Panc1 (cell line): ENCODE measurements around the gene AKAP6. TPM values are rescaled to one million over a fixed set of nuclear protein-coding genes. Genes with fewer than 3 reads are reported as not detected.

Experiments used
- ATAC-seq: fragments of 200-7000 bp; cut with Tn5 transposase; 2 replicates; pipeline ENCODE4 v1.9.1; 2020; ENCODE audit warnings: mild to moderate bottlenecking, moderate library complexity
- BruUV-seq: library from RNA; stranded (reverse); fragments of 400-500 nt; replicated peaks from 2 replicates; lab custom pipeline; 2021; lab: Mats Ljungman, UMichigan
- CTCF ChIA-PET: fragments of 300-600 bp; sonication (Branson Sonifier 250); formaldehyde crosslinking; loops from one replicate; lab custom pipeline; 2022; ENCODE audit warnings: antibody characterized with exemption; lab: Charles Lee
- POLR2A ChIA-PET: fragments of 300-600 bp; sonication (Branson Sonifier 250); formaldehyde crosslinking; loops from one replicate; lab custom pipeline; 2022; ENCODE audit warnings: antibody characterized with exemption; lab: Charles Lee
- DNase-seq: peaks from one replicate; pipeline ENCODE4 v3.0.0-alpha.2; 2010; ENCODE audit warnings: low read depth, low spot score
- H3K27ac ChIP-seq: 2 replicates; pipeline ENCODE4 v1.5.1; 2011; ENCODE audit warnings: mild to moderate bottlenecking, low read length, inconsistent platforms
- H3K27me3 ChIP-seq: fragments of 200-500 bp; sonication (Bioruptor generic); 2 replicates; pipeline ENCODE4 v1.6.0; 2014; ENCODE audit warnings: low read length, inconsistent platforms; ENCODE audit not compliant: control insufficient read depth, insufficient read depth
- H3K36me3 ChIP-seq: fragments of 200-500 bp; sonication (Bioruptor generic); 2 replicates; pipeline ENCODE4 v1.5.1; 2014; ENCODE audit warnings: inconsistent platforms, mild to moderate bottlenecking, low read length, moderate library complexity; ENCODE audit not compliant: control insufficient read depth, insufficient read depth
- H3K4me1 ChIP-seq: 2 replicates; pipeline ENCODE4 v1.5.1; 2011; ENCODE audit warnings: inconsistent platforms, mild to moderate bottlenecking, low read length, moderate library complexity; ENCODE audit not compliant: control insufficient read depth, insufficient read depth
- H3K4me3 ChIP-seq, 2 experiments: 2 replicates each; pipeline ENCODE4 v1.5.1; 2011 to 2012; ENCODE audit warnings: low read depth in 2 of 2, low read length in 2 of 2, mild to moderate bottlenecking in 2 of 2, inconsistent platforms in 1 of 2, moderate library complexity in 1 of 2
- H3K9me3 ChIP-seq: fragments of 200-500 bp; sonication (Bioruptor generic); 2 replicates; pipeline ENCODE4 v1.5.1; 2014; ENCODE audit warnings: low read depth, mild to moderate bottlenecking, inconsistent platforms, low read length, moderate library complexity; ENCODE audit not compliant: control insufficient read depth, insufficient read depth
- POLR2AphosphoS5 ChIP-seq: IDR thresholded peaks from 2 replicates; pipeline ENCODE4 v1.6.1; 2012; ENCODE audit warnings: mild to moderate bottlenecking, low read depth, low read length, moderate library complexity
- SIN3A ChIP-seq: IDR thresholded peaks from 2 replicates; pipeline ENCODE4 v1.6.1; 2012; ENCODE audit warnings: low read depth, mild to moderate bottlenecking, low read length, moderate library complexity, borderline replicate concordance; ENCODE audit not compliant: insufficient read depth
- TCF7L2 ChIP-seq: IDR thresholded peaks from 2 replicates; pipeline ENCODE4 v1.6.1; 2011; ENCODE audit warnings: mild to moderate bottlenecking, low read depth, low read length, inconsistent platforms
- in situ Hi-C: cut with HindIII; loops from 2 replicates; pipeline ENCODE4 v1.10.0; 2016; ENCODE audit warnings: low sequenced_read_pairs, low pct_unique_long_range_greater_than_20kb
- intact Hi-C: fragments of 100-400 bp; cut with micrococcal nuclease; formaldehyde crosslinking; loops from one replicate; pipeline ENCODE4 v1.10.0; 2022; ENCODE audit not compliant: unreplicated experiment
- total RNA-seq: library from RNA; stranded (reverse); gene quantifications from one replicate; pipeline ENCODE4 v1.2.1, GENCODE V29; 2021; ENCODE audit not compliant: unreplicated experiment
- TF ChIP-seq, protein P1 (sequence below), 2 experiments: IDR thresholded peaks; 2 replicates each; pipeline ENCODE4 v1.6.1; 2011 to 2012; ENCODE audit warnings: low read depth in 2 of 2, control low read depth in 1 of 2, low read length in 1 of 2, mild to moderate bottlenecking in 1 of 2, moderate library complexity in 1 of 2; ENCODE audit not compliant: insufficient read depth in 1 of 2
- TF ChIP-seq, protein P2 (sequence below): fragments of 450-650 bp; IDR thresholded peaks from 2 replicates; pipeline ENCODE4 v1.5.1; 2017; ENCODE audit warnings: mild to moderate bottlenecking

Gene AKAP6
- total RNA-seq, 1 experiment from 2014 or later: 0.82 TPM

DNA sequence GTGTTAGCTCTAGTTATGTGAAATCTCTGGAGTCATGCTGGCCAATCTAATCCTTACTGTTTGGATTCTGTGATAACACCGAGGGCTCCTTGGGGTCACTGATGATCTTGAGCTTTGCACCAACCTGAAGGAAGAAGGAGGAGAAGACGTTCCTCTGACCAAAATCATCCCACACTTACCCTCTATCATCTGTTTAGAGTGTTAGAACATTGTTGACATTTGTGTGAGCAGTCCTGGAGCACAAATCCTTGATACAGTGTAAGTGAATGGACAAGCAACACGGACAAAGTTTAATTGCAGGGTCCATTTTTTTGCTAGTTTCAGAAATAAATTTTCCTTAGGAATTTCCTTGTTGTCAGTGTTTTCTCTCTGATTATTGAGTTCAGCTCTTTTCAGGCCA is 181.7 kb downstream of the AKAP6 start:
- Histone ChIP-seq H3K9me3 (no peaks in the 10 kb centered on the region), H3K27ac (no peak overlapping the region), H3K4me1 (peaks cover 3% of the 10 kb centered on the region; the same call in 1 of the 2 replicates), H3K36me3 (no peaks in the 10 kb centered on the region), H3K27me3 (no peaks in the 10 kb centered on the region), H3K4me3 (no peak overlapping the region)
- no peak for DNase-seq
- intact Hi-C loops (no loop called here), in situ Hi-C loops (no loop called here)
- no TSS peak for BruUV-seq
- ATAC-seq: no peak
- TF ChIP-seq POLR2AphosphoS5 (no peak), SIN3A (no peak), TCF7L2 (no peak)
- TF ChIP-seq, protein P1, sequence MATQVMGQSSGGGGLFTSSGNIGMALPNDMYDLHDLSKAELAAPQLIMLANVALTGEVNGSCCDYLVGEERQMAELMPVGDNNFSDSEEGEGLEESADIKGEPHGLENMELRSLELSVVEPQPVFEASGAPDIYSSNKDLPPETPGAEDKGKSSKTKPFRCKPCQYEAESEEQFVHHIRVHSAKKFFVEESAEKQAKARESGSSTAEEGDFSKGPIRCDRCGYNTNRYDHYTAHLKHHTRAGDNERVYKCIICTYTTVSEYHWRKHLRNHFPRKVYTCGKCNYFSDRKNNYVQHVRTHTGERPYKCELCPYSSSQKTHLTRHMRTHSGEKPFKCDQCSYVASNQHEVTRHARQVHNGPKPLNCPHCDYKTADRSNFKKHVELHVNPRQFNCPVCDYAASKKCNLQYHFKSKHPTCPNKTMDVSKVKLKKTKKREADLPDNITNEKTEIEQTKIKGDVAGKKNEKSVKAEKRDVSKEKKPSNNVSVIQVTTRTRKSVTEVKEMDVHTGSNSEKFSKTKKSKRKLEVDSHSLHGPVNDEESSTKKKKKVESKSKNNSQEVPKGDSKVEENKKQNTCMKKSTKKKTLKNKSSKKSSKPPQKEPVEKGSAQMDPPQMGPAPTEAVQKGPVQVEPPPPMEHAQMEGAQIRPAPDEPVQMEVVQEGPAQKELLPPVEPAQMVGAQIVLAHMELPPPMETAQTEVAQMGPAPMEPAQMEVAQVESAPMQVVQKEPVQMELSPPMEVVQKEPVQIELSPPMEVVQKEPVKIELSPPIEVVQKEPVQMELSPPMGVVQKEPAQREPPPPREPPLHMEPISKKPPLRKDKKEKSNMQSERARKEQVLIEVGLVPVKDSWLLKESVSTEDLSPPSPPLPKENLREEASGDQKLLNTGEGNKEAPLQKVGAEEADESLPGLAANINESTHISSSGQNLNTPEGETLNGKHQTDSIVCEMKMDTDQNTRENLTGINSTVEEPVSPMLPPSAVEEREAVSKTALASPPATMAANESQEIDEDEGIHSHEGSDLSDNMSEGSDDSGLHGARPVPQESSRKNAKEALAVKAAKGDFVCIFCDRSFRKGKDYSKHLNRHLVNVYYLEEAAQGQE (IDR thresholded peaks at IDR 0.05; ENCODE audit: insufficient read depth in 1 of 2, low read depth in 2 of 2, low read length in 1 of 2): no peak
- TF ChIP-seq, protein P2, sequence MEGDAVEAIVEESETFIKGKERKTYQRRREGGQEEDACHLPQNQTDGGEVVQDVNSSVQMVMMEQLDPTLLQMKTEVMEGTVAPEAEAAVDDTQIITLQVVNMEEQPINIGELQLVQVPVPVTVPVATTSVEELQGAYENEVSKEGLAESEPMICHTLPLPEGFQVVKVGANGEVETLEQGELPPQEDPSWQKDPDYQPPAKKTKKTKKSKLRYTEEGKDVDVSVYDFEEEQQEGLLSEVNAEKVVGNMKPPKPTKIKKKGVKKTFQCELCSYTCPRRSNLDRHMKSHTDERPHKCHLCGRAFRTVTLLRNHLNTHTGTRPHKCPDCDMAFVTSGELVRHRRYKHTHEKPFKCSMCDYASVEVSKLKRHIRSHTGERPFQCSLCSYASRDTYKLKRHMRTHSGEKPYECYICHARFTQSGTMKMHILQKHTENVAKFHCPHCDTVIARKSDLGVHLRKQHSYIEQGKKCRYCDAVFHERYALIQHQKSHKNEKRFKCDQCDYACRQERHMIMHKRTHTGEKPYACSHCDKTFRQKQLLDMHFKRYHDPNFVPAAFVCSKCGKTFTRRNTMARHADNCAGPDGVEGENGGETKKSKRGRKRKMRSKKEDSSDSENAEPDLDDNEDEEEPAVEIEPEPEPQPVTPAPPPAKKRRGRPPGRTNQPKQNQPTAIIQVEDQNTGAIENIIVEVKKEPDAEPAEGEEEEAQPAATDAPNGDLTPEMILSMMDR: no peak
- ChIA-PET CTCF (interaction anchor here (0.7 kb wide), 1 partner anchor 205 kb away, joined by 4 read pairs; no protein-coding TSS in a partner anchor), POLR2A (no interaction called here)

DNA sequence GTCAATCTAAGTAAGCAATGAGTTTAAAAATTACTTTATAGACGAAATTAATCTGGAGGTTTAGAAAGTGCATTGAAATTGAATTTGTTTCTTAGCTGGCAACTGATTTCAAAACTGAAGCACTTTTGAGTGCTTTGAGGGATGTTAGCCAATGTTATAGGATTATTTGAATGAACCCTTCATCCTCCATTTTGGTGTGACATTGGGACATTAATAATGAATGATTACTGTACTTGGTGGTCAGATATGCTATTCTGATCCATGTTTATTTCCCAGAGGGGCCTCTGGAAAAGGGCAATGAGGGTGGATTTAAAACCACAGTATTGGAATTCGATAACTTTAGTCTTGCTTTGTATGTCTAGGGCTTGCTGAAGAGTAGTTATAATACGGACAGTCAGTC is 183.2 kb downstream of the AKAP6 start:
- BruUV-seq: no TSS peak

More for the DNA sequence above, 183.2 kb downstream of the AKAP6 start:
- DNase-seq (no peak), ATAC-seq (no peak)
- in situ Hi-C loops (no loop called here), intact Hi-C loops (no loop called here)
- Histone ChIP-seq H3K9me3 (no peaks in the 10 kb centered on the region), H3K4me3 (no peak overlapping the region), H3K36me3 (no peaks in the 10 kb centered on the region), H3K27ac (no peak overlapping the region), H3K27me3 (no peaks in the 10 kb centered on the region), H3K4me1 (peaks cover 3% of the 10 kb centered on the region; the same call in 1 of the 2 replicates)
- POLR2A ChIA-PET: no interaction called here
- TF ChIP-seq, protein P2: no peak
- CTCF ChIA-PET: no interaction called here
